HG03135 (cell line): ENCODE results near the gene FSIP1.

Experiments
- ATAC-seq: cut with Tn5 transposase; IDR thresholded peaks from one replicate; pipeline ENCODE4 v1.9.1; 2021; ENCODE audit warnings: mild to moderate bottlenecking, moderate library complexity; ENCODE audit not compliant: unreplicated experiment

Gene FSIP1

GRCh38 chr15:39586387-39587095 is 196.1 kb downstream of the FSIP1 start:
- no peak for ATAC-seq

DNA sequence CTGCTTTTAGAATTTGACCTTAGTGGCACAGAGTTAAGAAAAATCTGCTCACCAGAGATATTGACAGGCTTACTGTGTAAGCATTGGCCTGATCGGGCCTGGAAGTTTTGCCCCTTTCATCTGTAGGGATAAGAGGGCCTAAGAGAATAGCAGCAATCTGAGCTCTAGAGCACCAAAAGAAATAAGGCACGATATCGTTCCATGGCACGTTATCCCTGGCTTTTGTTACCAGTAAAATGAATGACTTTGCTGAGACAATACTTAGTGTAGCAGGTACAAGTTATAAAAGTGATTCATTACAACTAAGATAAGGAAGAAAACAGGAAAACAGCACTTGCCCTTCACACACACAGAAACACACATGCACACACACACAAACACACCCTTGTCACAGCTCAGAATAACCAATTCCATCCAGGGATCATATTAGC is 196.8 kb downstream of the FSIP1 start:
- ATAC-seq: no peak

DNA sequence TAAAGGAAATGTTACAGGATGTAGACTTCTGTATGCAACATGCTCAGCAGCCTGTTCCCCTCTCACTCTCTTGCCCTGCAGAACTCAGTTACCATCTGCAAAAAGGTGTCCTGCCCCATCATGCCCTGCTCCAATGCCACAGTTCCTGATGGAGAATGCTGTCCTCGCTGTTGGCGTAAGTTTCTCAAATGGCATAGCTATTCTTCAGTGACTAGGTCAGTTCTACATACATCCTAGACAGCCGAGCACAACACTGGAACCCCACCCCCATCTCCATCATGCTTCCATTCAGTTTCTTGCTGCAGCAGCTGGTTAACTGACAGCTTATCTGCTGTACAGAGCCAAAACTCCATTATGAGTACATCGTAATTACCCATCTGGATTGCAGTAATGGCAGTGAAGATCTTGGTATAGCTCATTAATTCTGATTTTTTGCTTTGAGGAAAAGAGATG is 197.2 kb downstream of the FSIP1 start:
- ATAC-seq: no peak

DNA sequence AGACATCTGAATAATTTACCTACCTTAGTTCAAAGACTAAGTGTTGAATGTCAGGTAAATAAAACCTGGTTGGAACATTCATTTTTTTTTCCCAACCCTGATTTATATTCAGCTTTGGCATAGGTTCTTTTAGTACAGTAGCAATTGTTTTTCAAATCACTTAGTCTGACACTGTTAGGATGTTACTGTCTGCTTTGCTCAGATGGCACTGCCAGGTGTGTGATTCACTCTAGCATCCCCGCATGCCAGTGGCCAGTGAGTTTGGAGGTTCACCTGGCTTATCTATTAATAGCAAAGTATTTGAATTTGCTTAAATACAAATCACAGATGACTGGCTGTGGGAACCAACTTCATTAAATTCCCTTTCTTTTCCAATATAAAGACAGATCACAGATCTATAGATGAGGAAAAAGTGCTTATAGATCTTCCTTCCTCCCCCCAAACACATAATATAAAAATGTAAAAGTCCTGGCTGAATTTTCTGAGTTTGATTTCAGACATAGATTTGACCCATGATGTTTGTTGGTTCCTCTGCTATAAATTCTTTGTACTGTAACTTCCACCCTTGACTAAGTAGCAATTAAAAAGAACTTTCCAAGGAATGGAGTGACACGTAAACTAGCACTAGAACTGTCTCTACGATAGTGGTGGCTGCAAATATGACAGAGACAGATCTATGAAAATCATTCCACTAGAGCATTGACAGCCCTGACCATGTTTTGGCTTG is 197.8 kb downstream of the FSIP1 start:
- no peak for ATAC-seq

GRCh38 chr15:39584266-39584659 is 198.4 kb downstream of the FSIP1 start:
- ATAC-seq: no peak

DNA sequence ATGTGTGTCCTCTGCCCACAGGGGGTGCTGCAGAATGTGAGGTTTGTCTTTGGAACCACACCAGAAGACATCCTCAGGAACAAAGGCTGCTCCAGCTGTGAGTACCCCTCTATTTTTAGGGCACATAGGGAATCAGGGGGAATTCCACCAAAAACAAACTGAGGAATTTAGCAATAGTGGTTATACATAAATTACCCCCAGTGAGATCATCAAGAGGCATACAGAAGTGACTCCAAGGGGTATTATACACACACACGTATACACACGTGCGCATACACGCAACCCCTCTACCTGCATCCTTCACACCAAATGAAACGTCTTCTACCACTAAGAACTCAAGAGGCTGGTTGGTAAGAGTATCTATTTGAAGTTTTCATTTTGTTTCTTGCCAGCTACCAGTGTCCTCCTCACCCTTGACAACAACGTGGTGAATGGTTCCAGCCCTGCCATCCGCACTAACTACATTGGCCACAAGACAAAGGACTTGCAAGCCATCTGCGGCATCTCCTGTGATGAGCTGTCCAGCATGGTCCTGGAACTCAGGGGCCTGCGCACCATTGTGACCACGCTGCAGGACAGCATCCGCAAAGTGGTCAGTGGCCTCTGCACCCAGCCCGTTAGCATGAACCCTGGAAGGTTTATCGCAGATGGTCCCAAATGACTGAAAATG is 198.9 kb downstream of the FSIP1 start:
- no peak for ATAC-seq

GRCh38 chr15:39582977-39583595 is 199.6 kb downstream of the FSIP1 start:
- ATAC-seq: no peak

DNA sequence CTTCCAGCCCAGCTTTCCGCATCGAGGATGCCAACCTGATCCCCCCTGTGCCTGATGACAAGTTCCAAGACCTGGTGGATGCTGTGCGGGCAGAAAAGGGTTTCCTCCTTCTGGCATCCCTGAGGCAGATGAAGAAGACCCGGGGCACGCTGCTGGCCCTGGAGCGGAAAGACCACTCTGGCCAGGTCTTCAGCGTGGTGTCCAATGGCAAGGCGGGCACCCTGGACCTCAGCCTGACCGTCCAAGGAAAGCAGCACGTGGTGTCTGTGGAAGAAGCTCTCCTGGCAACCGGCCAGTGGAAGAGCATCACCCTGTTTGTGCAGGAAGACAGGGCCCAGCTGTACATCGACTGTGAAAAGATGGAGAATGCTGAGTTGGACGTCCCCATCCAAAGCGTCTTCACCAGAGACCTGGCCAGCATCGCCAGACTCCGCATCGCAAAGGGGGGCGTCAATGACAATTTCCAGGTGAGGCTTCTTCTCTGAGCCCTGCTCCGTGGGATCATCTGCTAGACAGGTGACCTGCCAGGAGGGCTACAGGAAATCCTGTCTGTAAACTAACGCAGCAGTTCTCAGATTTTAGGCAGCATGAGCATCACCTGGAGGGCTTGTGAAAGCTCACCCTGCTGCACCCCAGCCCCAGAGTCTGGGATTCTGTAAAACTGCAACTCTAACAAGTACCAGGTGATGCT is 200.2 kb downstream of the FSIP1 start:
- ATAC-seq: no peak

DNA sequence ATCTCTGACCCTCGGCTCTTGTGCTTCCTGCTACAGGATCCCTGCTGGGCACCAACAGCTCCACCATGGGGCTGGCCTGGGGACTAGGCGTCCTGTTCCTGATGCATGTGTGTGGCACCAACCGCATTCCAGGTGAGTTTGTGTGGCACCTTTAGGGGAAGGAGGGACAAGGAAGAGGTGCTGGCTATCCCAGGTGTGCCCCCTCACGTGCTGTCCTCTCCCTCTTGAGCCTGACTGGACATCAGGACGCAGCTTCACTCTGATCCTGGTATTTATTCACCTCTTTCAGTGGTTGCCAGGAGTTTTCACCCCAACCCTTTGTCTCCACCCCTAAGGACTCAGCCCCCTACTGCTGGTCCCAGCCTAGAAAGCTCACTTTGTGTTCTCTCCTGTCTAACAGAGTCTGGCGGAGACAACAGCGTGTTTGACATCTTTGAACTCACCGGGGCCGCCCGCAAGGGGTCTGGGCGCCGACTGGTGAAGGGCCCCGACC is 200.8 kb downstream of the FSIP1 start:
- no peak for ATAC-seq

DNA sequence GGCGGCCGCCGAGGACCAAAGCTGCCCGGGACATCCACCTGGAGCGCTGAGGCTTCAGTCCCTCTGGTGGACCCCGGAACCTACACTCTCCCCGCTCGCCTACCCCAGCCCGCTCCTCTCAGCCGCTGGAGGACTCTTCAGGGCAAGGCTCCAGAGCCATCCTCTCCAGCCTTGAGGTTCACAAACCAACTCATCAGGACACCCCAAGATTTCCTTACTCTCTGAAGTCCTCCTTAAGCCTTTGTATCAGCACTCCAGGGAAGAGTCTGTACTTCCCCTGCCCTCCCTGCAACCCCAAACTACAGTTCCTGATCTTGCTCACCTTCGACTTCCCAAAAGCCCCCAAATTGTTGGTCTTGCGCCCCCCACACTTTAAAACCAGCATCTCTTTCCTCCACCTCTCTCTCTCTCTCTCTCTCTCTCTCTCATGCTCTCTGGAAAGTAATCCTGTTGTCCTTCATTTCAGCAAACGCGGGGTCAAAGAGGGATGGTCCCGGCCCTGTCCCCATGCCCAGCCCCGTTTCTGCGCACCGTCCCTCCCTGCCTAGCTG is 201.3 kb downstream of the FSIP1 start:
- ATAC-seq: no peak

- ATAC-seq: peak; percentile 6
Observed at GRCh38 chr15:39580485-39581241, 202.0 kb downstream of the FSIP1 start, which contains the start of gene THBS1. Gene THBS1, plus strand, starts transcription at chr15:39581079. Its CDS starts 779 bp downstream, at chr15:39581858.

- peak; percentile 83 for ATAC-seq
Observed at GRCh38 chr15:39580117-39580484, 202.5 kb downstream of the FSIP1 start.

GRCh38 chr15:39579487-39580116 is 203.0 kb downstream of the FSIP1 start:
- no peak for ATAC-seq

GRCh38 chr15:39578851-39579486 is 203.7 kb downstream of the FSIP1 start:
- no peak for ATAC-seq

DNA sequence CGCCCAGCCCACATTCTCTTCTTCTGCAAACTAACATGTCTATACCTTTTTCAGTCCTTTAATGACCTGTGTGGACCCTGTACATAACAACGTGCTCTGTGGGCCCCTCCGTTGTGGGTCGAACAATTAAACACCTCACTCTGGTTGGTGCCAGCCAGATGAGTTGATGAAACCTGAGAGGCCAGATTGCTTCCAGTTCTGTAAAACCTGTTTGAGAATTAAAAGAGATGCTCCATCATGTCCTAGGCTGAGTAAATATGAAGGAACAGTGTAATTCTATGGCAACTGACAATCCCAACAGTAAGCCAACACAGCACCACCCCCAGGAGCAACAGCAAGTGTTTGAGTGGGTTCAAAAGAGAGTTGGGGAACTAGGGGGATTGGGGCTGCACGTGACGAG is 207.5 kb downstream of the FSIP1 start:
- no peak for ATAC-seq

GRCh38 chr15:39574427-39574826 is 208.2 kb downstream of the FSIP1 start:
- ATAC-seq: no peak

GRCh38 chr15:39573844-39574243 is 208.8 kb downstream of the FSIP1 start:
- ATAC-seq: no peak

DNA sequence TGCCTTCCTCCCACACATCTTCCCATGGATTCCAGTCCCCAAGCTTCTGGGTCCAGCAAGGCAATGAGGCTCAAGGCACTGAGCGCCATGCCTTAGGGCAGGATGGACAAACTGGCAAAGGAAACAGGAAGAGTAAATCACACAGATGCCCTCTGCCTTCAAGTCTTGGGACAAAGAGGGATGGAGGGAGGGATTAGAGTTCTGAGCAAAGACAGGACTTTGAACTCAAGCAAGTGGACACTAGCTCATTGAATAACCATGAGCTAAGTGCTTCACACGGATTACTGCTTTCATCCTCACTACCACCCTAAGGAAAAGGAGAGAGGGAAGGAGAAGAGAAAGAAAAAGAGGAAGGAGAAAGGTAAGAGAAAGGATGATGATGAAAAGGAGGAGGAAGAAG is 209.4 kb downstream of the FSIP1 start:
- no peak for ATAC-seq

DNA sequence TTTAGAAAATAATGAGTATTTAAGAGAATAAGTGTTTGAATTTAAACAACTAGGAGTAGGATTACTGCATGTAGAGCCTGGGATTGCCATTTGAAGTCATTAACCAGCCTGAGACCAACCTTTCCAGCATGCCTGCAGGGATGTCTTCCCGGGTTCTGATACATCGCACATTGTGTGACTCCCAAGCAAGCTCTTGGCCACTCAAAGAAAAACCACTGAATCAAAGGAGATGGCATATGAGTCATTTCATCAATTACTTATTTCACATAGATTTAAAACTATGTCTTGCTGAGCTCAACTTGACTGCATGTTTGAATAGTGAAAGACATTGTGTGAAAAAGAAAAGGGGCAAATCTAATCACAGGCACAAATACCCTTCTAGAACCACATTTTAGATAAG is 216.8 kb downstream of the FSIP1 start:
- no peak for ATAC-seq
